Measurements from ENCODE around the gene PCSK2. TPM values are rescaled to one million over a fixed set of nuclear protein-coding genes. Genes with fewer than 3 reads are reported as not detected.

PCSK2 gene
- total and polyA plus RNA-seq, 2 of the 8 experiments (the other 6 are each of a cell fraction or from before 2014, with no cell fraction given), result 1.9 to 4.2 TPM

GRCh38 chr20:17295151-17295726, 68.4 kb downstream of the PCSK2 start:
- Histone ChIP-seq H4K91ac (replicated peaks; ENCODE audit: insufficient read length, low read length) (no peak overlapping the region), H3K14ac (ENCODE audit: insufficient read length) (no peak overlapping the region), H3K27me3 (replicated peaks in 1 of 4; ENCODE audit: control insufficient read depth in 3 of 4, extremely low read depth in 1 of 4, insufficient read depth in 3 of 4, low read length in 3 of 4) (no peaks in the 10 kb centered on the region), H3K56ac (replicated peaks; ENCODE audit: insufficient read length, low read depth, low read length) (no peak overlapping the region), H3K4ac (replicated peaks; ENCODE audit: insufficient read length, low read depth, low read length) (no peak overlapping the region), H3K9ac (replicated peaks in 1 of 4; ENCODE audit: extremely low read depth in 1 of 4, low read depth in 3 of 4, low read length in 3 of 4) (no peak overlapping the region), H3K23me2 (ENCODE audit: low read depth, low read length) (no peaks in the 10 kb centered on the region), H3K79me1 (ENCODE audit: low read depth, low read length) (no peaks in the 10 kb centered on the region), H3K23ac (ENCODE audit: insufficient read length) (no peak overlapping the region), H3K36me3 (ENCODE audit: control insufficient read depth in 2 of 4, insufficient read depth in 4 of 4, low read length in 3 of 4) (no peaks in the 10 kb centered on the region), H3K27ac (ENCODE audit: low read depth, low read length) (no peak overlapping the region), H2BK5ac (ENCODE audit: low read depth, low read length) (no peak overlapping the region), H2BK120ac (replicated peaks; ENCODE audit: low read depth, low read length) (no peak overlapping the region), H2AFZ (ENCODE audit: low read length) (no peak overlapping the region), H3K18ac (ENCODE audit: extremely low read depth, low read length) (no peak overlapping the region), H3K79me2 (ENCODE audit: control insufficient read depth in 1 of 2, insufficient read depth in 2 of 2, low read length in 2 of 2) (no peaks in the 10 kb centered on the region), H3K9me3 (ENCODE audit: insufficient read depth in 2 of 2, low read depth in 1 of 2, low read length in 1 of 2) (no peaks in the 10 kb centered on the region), H4K5ac (ENCODE audit: insufficient read length, low read depth, low read length) (no peak overlapping the region), H2BK20ac (ENCODE audit: low read length) (no peak overlapping the region), H2BK15ac (ENCODE audit: low read length) (no peak overlapping the region), H3K4me2 (ENCODE audit: insufficient read depth in 1 of 2, low read depth in 2 of 2, low read length in 2 of 2) (no peak overlapping the region), H3K4me1 (replicated peaks in 1 of 4; ENCODE audit: control insufficient read depth in 3 of 4, insufficient read depth in 4 of 4, low read length in 3 of 4) (no peaks in the 10 kb centered on the region), H4K20me1 (replicated peaks in 1 of 2; ENCODE audit: control insufficient read depth in 1 of 2, insufficient read depth in 2 of 2, low read length in 2 of 2) (no peaks in the 10 kb centered on the region), H2AK5ac (ENCODE audit: low read depth, low read length) (no peak overlapping the region), H2BK12ac (ENCODE audit: low read depth, low read length) (no peak overlapping the region), H3K4me3 (ENCODE audit: extremely low read depth in 1 of 4, insufficient read depth in 2 of 4, low read depth in 3 of 4, low read length in 4 of 4) (no peak overlapping the region), H4K8ac (ENCODE audit: extremely low read depth, insufficient read depth, low read length) (no peak overlapping the region)
- 93% methylated on average over 3 of the region's 3 CpGs; no CpG with 5 or more reads in 1 of the 2 experiments for WGBS, 2 experiments (ENCODE audit: extremely low coverage in 1 of 2, insufficient coverage in 1 of 2, insufficient read length in 1 of 2, insufficient replicate concordance in 2 of 2, low coverage in 1 of 2, low lambda C conversion rate in 2 of 2, missing lambda C conversion rate in 1 of 2)
- DNase-seq (ENCODE audit: low read depth in 1 of 2, low spot score in 2 of 2) (no peak), FAIRE-seq (no peak)
- ChIA-PET POLR2A (ENCODE audit: partially characterized antibody) (no interaction called here), CTCF (ENCODE audit: partially characterized antibody) (interaction anchor here (0.9 to 4.2 kb wide), 2 partner anchors 9 kb away, joined by 3 to 35 read pairs; no protein-coding TSS in a partner anchor)
- TF ChIP-seq RFX5 (IDR thresholded peaks at IDR 0.05; ENCODE audit: borderline replicate concordance, low read depth, low read length) (no peak), POLR2A (IDR thresholded peaks at IDR 0.05; ENCODE audit: control extremely low read depth in 1 of 2, low read depth in 2 of 2, low read length in 2 of 2) (no peak), ATF2 (IDR thresholded peaks at IDR 0.05; ENCODE audit: low read length) (no peak), RNF2 (IDR thresholded peaks at IDR 0.05; ENCODE audit: borderline replicate concordance, low read depth, low read length, missing control alignments, poor library complexity, severe bottlenecking) (no peak), NANOG (IDR thresholded peaks at IDR 0.05; ENCODE audit: insufficient read depth, low read depth, low read length, poor library complexity, severe bottlenecking) (no peak), KDM4A (IDR thresholded peaks at IDR 0.05; ENCODE audit: low read depth, low read length, severe bottlenecking) (no peak), BACH1 (IDR thresholded peaks at IDR 0.05; ENCODE audit: low read length) (no peak), SP4 (IDR thresholded peaks at IDR 0.05; ENCODE audit: low read length) (no peak), ASH2L (IDR thresholded peaks at IDR 0.05; ENCODE audit: low read length) (no peak), GTF2F1 (IDR thresholded peaks at IDR 0.05; ENCODE audit: borderline replicate concordance, low read depth, low read length) (no peak), ZNF274 (IDR thresholded peaks at IDR 0.05; ENCODE audit: borderline replicate concordance, extremely low read depth, low read length) (no peak), SUZ12 (IDR thresholded peaks at IDR 0.05; ENCODE audit: low read length) (no peak)

All from H1 (cell line).